ENCODE results near the gene CYTH4.

The CYTH4 gene

GRCh38 chr22:37354670-37355069 is 72.4 kb downstream of the CYTH4 start:
- Histone ChIP-seq H3K4me3 (no peak overlapping the region), H3K27ac (no peak overlapping the region)

GRCh38 chr22:37355174-37355573 is 72.9 kb downstream of the CYTH4 start:
- Histone ChIP-seq H3K4me3 (no peak overlapping the region), H3K27ac (no peak overlapping the region)

GRCh38 chr22:37356922-37357321 is 74.6 kb downstream of the CYTH4 start:
- H3K4me3 ChIP-seq = no peak overlapping the region
- no peak overlapping the region for H3K27ac ChIP-seq

GRCh38 chr22:37357446-37358075 is 75.3 kb downstream of the CYTH4 start:
- Histone ChIP-seq H3K4me3 (no peak overlapping the region), H3K27ac (no peak overlapping the region)

- Histone ChIP-seq H3K4me3 (no peak overlapping the region), H3K27ac (no peak overlapping the region)
Observed at GRCh38 chr22:37358386-37358785, 76.1 kb downstream of the CYTH4 start.

- no peak overlapping the region for H3K4me3 ChIP-seq
- H3K27ac ChIP-seq = no peak overlapping the region
Observed at GRCh38 chr22:37358917-37359316, 76.6 kb downstream of the CYTH4 start.

- no peak overlapping the region for H3K27ac ChIP-seq
- H3K4me3 ChIP-seq = no peak overlapping the region
Observed at GRCh38 chr22:37362621-37363020, 80.3 kb downstream of the CYTH4 start.

GRCh38 chr22:37363261-37363992 is 81.1 kb downstream of the CYTH4 start:
- H3K27ac ChIP-seq = no peak overlapping the region

More at GRCh38 chr22:37363261-37363992, 81.1 kb downstream of the CYTH4 start:
- H3K4me3 ChIP-seq = no peak overlapping the region

Data from skin epidermis (tissue), 12 donors.